RWPE1 (cell line): ENCODE data around the gene EPHA5.

ENCODE experiments used
- CTCF ChIA-PET: fragments of 350-600 bp; sonication (Branson Sonifier 250); formaldehyde crosslinking; extraction: SDS; loops from one replicate; lab custom pipeline; 2021; lab: Yijun Ruan, JAX
- POLR2A ChIA-PET: fragments of 400-600 bp; formaldehyde crosslinking; extraction: SDS; loops from one replicate; lab custom pipeline; 2020; ENCODE audit warnings: antibody characterized with exemption; ENCODE audit not compliant: low non-redundant PET; lab: Yijun Ruan, JAX
- DNase-seq: peaks from one replicate; pipeline ENCODE4 v3.0.0; 2012; ENCODE audit warnings: low spot score
- H3K27ac ChIP-seq: fragments of 450-650 bp; 2 replicates; pipeline ENCODE4 v1.5.1; 2017
- TF ChIP-seq, protein P1 (sequence below): fragments of 450-650 bp; conservative IDR thresholded peaks from 2 replicates; pipeline ENCODE4 v1.5.1; 2017; ENCODE audit warnings: low read depth, mild to moderate bottlenecking

Gene EPHA5

GRCh38 chr4:65670331-65671031 is at the start of gene EPHA5:
TSS of gene EPHA5 (minus strand) at chr4:65670489. CDS start at chr4:65669742, 747 bp downstream.
- CTCF ChIA-PET, result interaction anchor here (0.5 to 0.8 kb wide), 2 partner anchors 14 to 662 kb away, joined by 4 read pairs; no protein-coding TSS in a partner anchor
- POLR2A ChIA-PET, result no interaction called here
- H3K27ac ChIP-seq, result peak within 1 kb of the TSS; percentile 86
- DNase-seq, result peak; percentile 50
- TF ChIP-seq, protein P1, sequence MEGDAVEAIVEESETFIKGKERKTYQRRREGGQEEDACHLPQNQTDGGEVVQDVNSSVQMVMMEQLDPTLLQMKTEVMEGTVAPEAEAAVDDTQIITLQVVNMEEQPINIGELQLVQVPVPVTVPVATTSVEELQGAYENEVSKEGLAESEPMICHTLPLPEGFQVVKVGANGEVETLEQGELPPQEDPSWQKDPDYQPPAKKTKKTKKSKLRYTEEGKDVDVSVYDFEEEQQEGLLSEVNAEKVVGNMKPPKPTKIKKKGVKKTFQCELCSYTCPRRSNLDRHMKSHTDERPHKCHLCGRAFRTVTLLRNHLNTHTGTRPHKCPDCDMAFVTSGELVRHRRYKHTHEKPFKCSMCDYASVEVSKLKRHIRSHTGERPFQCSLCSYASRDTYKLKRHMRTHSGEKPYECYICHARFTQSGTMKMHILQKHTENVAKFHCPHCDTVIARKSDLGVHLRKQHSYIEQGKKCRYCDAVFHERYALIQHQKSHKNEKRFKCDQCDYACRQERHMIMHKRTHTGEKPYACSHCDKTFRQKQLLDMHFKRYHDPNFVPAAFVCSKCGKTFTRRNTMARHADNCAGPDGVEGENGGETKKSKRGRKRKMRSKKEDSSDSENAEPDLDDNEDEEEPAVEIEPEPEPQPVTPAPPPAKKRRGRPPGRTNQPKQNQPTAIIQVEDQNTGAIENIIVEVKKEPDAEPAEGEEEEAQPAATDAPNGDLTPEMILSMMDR, result peak; percentile 17

- CTCF ChIA-PET, result no interaction called here
- no peak for DNase-seq
- H3K27ac ChIP-seq, result no peak overlapping the region
- POLR2A ChIA-PET, result no interaction called here
- TF ChIP-seq, protein P1, result no peak
Observed at GRCh38 chr4:65719635-65720034, 49.3 kb upstream of the EPHA5 start.

DNA sequence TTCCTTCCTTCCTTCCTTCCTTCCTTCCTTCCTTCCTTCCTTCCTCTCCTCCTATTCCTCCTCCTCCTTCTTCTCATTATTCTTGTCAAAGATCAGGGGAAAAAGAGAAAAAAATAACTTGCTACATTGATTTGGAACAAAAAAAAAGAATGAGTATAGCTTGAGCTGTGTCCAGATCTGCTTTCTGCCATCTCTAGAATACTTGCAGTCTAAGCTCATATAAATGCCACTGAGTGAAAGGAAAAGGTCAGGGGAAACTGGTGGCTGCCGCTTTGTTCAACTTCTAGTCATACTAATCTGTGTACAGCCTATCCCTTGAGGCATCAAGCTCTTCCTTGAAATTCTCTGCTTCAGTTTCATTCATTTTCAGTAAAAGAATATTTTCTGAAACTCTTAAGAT is 28.3 kb upstream of the EPHA5 start:
- ChIA-PET CTCF (no interaction called here), POLR2A (no interaction called here)
- TF ChIP-seq, protein P1, result no peak
- no peak for DNase-seq
- H3K27ac ChIP-seq, result no peak overlapping the region

GRCh38 chr4:65696436-65696835 is 26.1 kb upstream of the EPHA5 start:
- POLR2A ChIA-PET, result no interaction called here
- H3K27ac ChIP-seq, result no peak overlapping the region
- no peak for DNase-seq
- CTCF ChIA-PET, result no interaction called here
- TF ChIP-seq, protein P1, result no peak

- no peak for DNase-seq
- CTCF ChIA-PET, result interaction anchor here (0.5 to 0.6 kb wide), 2 partner anchors 96 to 1057 kb away, joined by 3 read pairs; no protein-coding TSS in a partner anchor
- TF ChIP-seq, protein P1, result no peak
- POLR2A ChIA-PET, result no interaction called here
- no peak overlapping the region for H3K27ac ChIP-seq
Observed at GRCh38 chr4:65671372-65671771, 1.1 kb upstream of the EPHA5 start.

- H3K27ac ChIP-seq, result peak overlapping the region; percentile 86
- CTCF ChIA-PET, result no interaction called here
Observed at GRCh38 chr4:65670020-65670330, 314 bp downstream of the EPHA5 start.

More at GRCh38 chr4:65670020-65670330, 314 bp downstream of the EPHA5 start:
- TF ChIP-seq, protein P1, result no peak
- POLR2A ChIA-PET, result no interaction called here
- no peak for DNase-seq
